NCI-H2107 (cell line): Measurements from ENCODE around the gene DENND11.
A peak's percentile ranks its signal among the peaks of the same experiment; 100 is the strongest.
"Not testable (repeated sequence)": the region's sequence is repeated elsewhere in the genome, so short reads cannot be mapped to it uniquely, and the experiment has no call there.

Experiments
- DNase-seq: peaks from one replicate; lab custom pipeline; 2025; lab: John Stamatoyannopoulos, UW

The DENND11 gene

GRCh38 chr7:141706239-141707064, 4.5 kb upstream of the DENND11 start:
- no peak for DNase-seq

- DNase-seq, result no peak
These were observed 2.8 kb upstream of the DENND11 start for GRCh38 chr7:141704741-141705140.

GRCh38 chr7:141704112-141704511, 2.1 kb upstream of the DENND11 start:
- no peak for DNase-seq

- no peak for DNase-seq
These were observed 926 bp upstream of the DENND11 start for GRCh38 chr7:141702892-141703291.

- DNase-seq, result peak; percentile 30
These were observed 398 bp downstream of the DENND11 start for GRCh38 chr7:141701489-141702046.

- no peak for DNase-seq
These were observed 1.1 kb downstream of the DENND11 start for GRCh38 chr7:141700848-141701371.

- DNase-seq, result no peak
These were observed 1.6 kb downstream of the DENND11 start for GRCh38 chr7:141700296-141700847.

GRCh38 chr7:141699860-141700259, 2.1 kb downstream of the DENND11 start:
- DNase-seq, result no peak

- no peak for DNase-seq
These were observed 3.5 kb downstream of the DENND11 start for GRCh38 chr7:141698247-141699015.

- DNase-seq, result no peak
These were observed 4.6 kb downstream of the DENND11 start for GRCh38 chr7:141697211-141697871.

- DNase-seq, result no peak
These were observed 5.6 kb downstream of the DENND11 start for GRCh38 chr7:141696348-141696747.

GRCh38 chr7:141695803-141696289, 6.1 kb downstream of the DENND11 start:
- no peak for DNase-seq

- no peak for DNase-seq
These were observed 8.9 kb downstream of the DENND11 start for GRCh38 chr7:141693082-141693481.

GRCh38 chr7:141691961-141692360, 10.0 kb downstream of the DENND11 start:
- no peak for DNase-seq

- no peak for DNase-seq
These were observed 10.4 kb downstream of the DENND11 start for GRCh38 chr7:141691540-141691939.

- DNase-seq, result not testable (repeated sequence)
These were observed 12.7 kb downstream of the DENND11 start for GRCh38 chr7:141689072-141689825.

- DNase-seq, result no peak
These were observed 13.9 kb downstream of the DENND11 start for GRCh38 chr7:141688043-141688442.

- DNase-seq, result no peak
These were observed 15.3 kb downstream of the DENND11 start for GRCh38 chr7:141686670-141687069.

GRCh38 chr7:141686074-141686473, 15.9 kb downstream of the DENND11 start:
- no peak for DNase-seq

GRCh38 chr7:141685285-141686023, 16.5 kb downstream of the DENND11 start:
- no peak for DNase-seq
